ENCODE results near the gene SLC38A6.

DNA sequence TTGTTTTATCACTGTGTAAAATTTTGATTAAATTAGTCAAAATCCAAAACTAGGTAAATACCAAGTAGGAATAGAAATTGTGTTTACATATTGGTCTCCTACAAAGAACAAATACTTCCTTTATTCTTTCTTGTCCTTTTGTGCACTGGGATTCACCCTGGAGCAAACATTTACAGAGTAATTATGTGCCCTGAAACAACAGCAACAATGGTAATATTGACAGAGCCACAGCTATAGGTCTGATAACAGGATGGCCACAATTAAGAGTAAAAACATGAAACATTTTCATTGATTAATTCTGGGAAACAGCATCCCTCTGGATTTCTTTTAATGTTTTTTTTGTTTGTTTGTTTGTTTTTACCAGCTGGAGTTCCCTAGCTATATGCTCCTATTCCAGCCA lies 61.2 kb downstream of the SLC38A6 start:
- TF ChIP-seq AFF1 (IDR thresholded peaks at IDR 0.05; ENCODE audit: low read depth in 1 of 2, partially characterized antibody in 2 of 2) (no peak), SMARCA4 (IDR thresholded peaks at IDR 0.05) (no peak), NR3C1 (CRISPR knock-in tag; IDR thresholded peaks at IDR 0.05) (no peak), CHD2 (IDR thresholded peaks at IDR 0.05; ENCODE audit: low read depth, low read length) (no peak), MECOM (CRISPR knock-in tag; IDR thresholded peaks at IDR 0.05) (no peak), NFE2L1 (tag; IDR thresholded peaks at IDR 0.05; ENCODE audit: borderline replicate concordance, low read depth) (no peak), HNRNPL (IDR thresholded peaks at IDR 0.05; ENCODE audit: low read depth, low read length) (no peak), SAFB2 (IDR thresholded peaks at IDR 0.05; ENCODE audit: borderline replicate concordance, low read depth, low read length, severe bottlenecking) (no peak)
- TF ChIP-seq, protein P1, sequence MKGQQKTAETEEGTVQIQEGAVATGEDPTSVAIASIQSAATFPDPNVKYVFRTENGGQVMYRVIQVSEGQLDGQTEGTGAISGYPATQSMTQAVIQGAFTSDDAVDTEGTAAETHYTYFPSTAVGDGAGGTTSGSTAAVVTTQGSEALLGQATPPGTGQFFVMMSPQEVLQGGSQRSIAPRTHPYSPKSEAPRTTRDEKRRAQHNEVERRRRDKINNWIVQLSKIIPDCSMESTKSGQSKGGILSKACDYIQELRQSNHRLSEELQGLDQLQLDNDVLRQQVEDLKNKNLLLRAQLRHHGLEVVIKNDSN (CRISPR knock-in tag; IDR thresholded peaks at IDR 0.05), result no peak

Data from K562 (cell line).